GM21367 (cell line): ENCODE data around the gene LEKR1.

ENCODE experiments used
- ATAC-seq: cut with Tn5 transposase; IDR thresholded peaks from one replicate; pipeline ENCODE4 v1.9.1; 2021; ENCODE audit not compliant: unreplicated experiment

The LEKR1 gene

GRCh38 chr3:157074981-157075380 lies 248.8 kb downstream of the LEKR1 start:
- ATAC-seq = no peak

DNA sequence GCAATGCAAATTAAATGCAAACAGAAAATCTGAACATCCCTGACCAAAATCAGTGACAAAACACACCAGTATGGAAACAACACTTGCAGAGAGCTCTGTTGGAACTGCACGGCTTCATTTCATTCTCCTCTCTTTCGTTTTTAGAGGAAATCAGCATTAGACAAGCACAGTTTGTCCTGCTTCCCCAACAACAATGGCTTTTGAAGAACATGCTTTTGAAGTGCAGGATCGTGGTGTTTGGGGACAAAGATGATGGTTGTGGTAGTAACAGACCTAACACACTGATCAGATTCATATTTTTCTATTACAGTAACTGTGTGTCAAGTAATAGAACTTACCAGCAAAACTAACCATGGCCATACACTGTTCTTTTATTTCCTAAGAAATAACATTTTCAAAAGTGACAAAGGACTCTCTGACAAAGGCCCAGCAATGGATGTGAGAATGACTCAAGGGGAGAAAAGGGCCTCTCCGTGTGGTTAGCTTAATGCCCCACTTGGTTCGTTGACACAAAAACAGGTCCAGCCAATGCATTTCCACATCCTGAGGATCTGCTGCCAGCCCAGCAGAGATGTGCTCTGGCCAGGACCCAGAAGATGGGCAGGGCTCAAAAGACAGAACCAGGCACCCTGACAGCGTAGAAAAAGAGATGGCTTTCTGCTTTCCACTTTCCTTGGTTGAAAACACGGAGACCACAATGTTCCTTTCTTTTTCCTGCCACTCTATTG lies 249.7 kb downstream of the LEKR1 start:
- ATAC-seq = no peak

- ATAC-seq = no peak
These were observed 251.4 kb downstream of the LEKR1 start for GRCh38 chr3:157077565-157077991.

DNA sequence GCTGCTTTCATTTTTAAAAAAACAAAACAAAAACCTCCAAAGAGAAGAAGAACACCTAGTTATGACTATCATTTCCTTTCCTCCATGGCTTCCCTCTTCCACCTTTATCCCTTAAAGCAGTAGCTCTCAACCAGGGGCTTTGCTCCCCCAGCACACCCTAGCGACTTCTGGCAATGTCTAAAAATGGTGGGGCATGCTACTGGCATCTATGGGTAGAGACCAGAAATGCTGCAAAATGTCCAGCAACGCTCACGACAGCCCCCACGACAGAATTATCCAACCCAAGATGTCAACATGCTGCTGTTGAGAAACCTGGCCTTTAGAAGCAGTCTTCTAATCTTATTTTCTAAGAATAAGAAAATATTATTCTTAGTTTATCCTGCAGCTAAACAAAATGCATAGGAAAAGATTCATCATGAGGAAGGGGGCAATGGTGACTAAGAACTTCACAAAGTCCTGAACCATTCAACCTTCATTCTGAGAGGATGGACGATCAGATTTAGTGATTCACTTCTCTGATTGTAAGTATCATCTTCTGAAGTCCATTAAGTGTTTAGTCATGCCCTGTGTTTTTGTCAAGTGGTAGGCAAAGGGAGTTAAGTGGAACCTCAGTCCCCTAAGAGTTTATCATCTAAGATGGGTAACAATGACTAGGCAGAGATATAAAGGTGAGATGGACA lies 252.1 kb downstream of the LEKR1 start:
- no peak for ATAC-seq

DNA sequence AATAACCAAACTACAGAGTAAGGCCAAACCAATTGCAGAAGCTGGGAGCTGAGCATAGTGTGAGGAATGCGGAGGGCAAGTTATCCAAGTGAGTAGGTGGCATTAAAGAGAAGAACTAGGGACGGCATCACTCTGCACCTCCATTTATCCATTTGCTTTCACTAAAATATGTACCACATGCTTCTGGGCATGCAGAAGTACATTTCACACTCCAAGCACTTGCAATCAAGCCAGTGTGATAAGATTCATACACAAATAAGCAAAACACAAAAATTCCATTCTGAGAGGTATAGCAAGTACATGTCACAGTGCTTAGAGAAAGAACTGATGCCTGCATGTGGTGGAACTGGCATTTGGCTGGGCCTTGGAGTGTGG lies 252.6 kb downstream of the LEKR1 start:
- no peak for ATAC-seq

DNA sequence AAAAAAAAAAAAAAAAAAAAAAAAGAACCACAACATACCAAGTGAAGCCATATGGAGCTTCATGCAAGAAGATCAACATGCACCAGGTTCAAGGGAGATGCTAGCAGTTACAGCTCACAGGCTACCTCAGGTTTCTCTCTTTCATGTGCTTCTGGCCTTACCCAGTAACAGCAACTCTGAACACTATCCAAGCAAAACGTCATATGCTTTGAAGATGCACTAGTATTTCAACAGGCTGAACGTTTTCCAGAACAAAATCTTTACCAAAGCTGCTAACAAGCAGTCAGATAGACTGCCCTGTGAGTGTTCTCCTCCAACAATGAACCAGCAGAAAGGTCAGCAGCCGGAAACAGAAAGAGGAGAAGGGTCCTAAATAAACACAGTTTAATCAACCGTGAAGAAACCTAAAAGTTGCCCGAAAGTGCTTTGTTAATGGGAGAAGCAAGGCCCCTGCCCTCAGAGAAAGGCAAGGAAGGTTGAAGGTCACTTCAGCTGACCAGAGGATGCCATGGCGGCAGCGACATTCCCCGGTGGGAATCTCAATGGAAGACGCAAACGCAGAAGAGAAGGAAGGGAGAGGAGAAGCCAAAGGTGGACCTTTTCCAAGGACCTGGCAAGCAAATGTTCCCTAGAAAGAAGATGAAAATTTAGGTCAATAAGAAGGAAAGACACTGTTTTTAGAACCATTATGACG lies 253.7 kb downstream of the LEKR1 start:
- no peak for ATAC-seq

GRCh38 chr3:157081626-157082210 lies 255.6 kb downstream of the LEKR1 start:
- ATAC-seq = peak; percentile 67

- ATAC-seq = no peak
These were observed 256.3 kb downstream of the LEKR1 start for GRCh38 chr3:157082305-157082982.

GRCh38 chr3:157083824-157084223 lies 257.7 kb downstream of the LEKR1 start:
- ATAC-seq = no peak

- no peak for ATAC-seq
These were observed 260.1 kb downstream of the LEKR1 start for GRCh38 chr3:157086060-157086750.

- no peak for ATAC-seq
These were observed 260.6 kb downstream of the LEKR1 start for GRCh38 chr3:157086775-157087174.

GRCh38 chr3:157087373-157087772 lies 261.2 kb downstream of the LEKR1 start:
- no peak for ATAC-seq

DNA sequence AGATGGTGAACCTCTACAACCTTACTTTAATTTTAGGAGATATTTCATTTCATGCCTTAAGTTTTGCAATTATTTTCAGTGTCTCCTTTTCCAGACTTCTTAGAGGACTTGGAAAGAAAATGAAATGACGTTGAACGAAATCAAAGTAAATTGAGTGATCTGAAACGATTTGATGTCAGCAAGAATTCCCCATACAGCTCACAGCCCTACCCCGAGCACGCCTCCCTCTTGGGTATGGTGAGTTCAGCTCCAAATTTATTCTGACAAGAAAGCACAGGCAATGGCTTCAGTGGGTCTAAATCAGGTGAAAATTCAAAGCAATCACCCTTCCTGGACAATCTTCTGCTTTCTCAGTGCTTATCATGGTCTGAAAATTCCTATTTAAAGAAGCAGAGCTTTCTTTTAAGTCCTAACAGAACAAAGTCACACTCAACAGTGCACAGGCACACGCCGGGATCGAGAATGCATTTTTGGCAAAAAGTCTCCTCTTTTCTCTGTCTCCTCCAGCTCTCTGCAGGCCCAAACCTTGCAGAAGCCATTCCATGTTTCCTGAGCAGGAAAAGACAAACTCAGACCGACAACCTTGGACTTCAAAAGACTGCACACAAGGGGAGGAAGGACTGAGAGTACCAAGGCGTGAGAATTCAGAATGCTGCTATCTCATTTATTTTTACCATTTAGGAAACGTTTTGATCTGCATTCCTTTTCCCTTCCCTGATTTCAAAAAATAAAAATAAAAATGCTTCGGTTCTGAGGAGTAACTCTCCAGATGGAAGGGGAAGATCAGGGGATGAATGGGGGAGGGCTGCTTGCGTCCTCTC lies 261.8 kb downstream of the LEKR1 start:
- no peak for ATAC-seq

- ATAC-seq = peak; percentile 64
These were observed 262.7 kb downstream of the LEKR1 start for GRCh38 chr3:157088601-157089454.

DNA sequence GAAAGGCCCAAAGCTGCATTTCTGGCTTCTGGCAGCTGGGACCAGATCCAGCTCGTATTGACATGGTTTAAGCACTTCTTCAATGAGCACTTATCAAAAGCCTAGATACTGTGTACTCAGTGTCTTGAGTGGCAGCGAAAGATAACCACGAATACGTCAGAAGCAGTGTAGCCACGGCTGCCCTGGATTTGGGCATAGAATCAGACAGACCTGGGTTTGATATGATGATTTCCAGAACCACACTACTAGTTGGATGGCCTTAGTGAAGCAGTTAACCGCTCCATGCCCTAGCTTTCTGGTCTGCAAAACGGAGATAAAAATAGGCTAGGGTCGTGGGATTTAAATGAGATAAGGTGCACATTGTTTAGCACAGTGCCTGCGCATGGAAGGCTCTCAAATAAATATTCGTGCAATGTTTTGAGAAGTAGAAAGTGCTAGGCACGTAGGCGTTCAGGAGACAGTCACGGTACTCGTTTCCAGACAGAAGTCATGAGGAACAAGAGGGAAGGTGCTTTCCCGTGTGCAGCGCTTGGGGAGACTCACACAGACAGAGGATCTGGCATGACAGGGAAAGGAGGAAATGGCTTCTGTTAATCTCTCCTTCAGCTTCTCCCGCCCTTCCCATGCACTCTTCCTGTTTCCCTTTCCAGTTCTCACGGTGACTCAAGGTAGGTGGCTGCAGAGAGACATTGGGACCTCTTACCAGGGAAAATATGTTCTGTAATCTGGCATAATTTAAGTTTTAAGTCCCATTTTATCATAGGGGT lies 263.5 kb downstream of the LEKR1 start:
- peak; percentile 6 for ATAC-seq

DNA sequence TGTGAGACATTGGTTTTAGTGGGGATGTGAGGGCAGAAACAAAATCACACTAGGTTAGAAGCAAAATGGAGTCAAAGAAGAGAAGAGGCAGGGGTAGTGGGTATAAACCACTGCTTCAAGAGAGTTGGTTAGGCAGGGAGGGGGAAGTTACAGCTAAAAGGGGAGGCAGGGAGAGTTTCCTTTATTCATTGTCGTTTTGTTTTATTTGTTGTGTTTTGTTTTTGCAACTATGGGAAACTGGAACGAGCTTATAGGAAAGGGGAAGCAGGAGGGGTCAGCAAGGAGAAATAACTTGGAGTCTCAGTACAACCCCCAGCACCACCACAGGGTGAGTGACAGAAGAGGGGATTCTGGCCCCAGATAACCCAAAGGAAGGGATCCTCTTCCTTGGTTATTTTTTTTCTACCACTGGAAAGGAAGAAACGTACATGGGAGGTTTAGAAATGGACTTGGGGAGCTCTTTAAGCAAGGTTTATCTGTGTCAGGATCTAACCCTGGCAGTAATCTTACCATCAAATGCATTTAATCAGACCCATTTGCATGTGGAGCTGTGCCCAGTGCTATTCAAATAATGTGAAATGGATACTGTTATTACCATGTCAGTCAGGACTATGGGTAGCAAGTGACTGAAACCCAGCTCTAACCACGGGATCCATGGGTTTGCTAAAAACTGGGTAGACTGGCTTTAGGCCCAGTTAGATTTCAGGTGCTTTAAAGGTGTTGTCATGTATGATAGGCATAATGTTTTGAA lies 265.1 kb downstream of the LEKR1 start:
- ATAC-seq = no peak

- ATAC-seq = no peak
These were observed 266.1 kb downstream of the LEKR1 start for GRCh38 chr3:157092230-157092629.
